ENCODE measurements around the gene POM121.
"Not testable (repeated sequence)": the region's sequence is repeated elsewhere in the genome, so short reads cannot be mapped to it uniquely, and the experiment has no call there.

DNA sequence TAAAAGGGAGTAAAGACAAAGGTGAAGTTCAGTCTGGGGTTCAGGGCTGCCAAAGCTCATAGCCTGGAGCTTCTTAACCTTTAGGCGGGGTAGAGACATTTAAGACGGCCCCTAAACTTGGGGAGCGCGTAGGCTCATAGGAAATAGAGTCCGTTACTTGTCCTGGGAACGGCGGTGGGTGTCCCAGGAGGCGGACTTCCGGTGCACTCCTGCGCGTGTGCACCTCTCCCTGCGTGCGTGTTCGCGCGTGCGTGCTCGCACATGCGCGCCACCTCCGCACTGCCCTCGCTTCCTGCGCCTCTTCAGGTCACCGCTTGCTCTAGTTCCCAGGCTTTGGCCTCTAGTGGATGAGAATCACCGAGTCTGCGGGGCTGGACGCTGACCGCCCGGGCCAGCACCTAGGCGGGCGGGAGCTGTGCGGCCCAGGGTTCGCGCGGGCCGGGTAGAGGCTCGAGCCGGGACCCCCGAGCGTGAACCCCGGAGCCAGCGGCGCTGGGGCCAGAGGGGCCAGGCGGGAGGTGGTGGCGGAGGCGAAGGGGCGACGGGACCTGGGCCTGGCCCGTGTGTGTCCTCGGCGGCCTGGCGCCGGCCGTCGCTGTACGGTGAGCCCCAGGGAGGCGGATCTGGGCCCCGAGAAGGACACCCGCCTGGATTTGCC lies 45.7 kb upstream of the POM121 start:
- not testable (repeated sequence) for TF ChIP-seq POLR2A, EP300 (IDR thresholded peaks at IDR 0.05)
- TF ChIP-seq, protein P1, sequence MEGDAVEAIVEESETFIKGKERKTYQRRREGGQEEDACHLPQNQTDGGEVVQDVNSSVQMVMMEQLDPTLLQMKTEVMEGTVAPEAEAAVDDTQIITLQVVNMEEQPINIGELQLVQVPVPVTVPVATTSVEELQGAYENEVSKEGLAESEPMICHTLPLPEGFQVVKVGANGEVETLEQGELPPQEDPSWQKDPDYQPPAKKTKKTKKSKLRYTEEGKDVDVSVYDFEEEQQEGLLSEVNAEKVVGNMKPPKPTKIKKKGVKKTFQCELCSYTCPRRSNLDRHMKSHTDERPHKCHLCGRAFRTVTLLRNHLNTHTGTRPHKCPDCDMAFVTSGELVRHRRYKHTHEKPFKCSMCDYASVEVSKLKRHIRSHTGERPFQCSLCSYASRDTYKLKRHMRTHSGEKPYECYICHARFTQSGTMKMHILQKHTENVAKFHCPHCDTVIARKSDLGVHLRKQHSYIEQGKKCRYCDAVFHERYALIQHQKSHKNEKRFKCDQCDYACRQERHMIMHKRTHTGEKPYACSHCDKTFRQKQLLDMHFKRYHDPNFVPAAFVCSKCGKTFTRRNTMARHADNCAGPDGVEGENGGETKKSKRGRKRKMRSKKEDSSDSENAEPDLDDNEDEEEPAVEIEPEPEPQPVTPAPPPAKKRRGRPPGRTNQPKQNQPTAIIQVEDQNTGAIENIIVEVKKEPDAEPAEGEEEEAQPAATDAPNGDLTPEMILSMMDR (IDR thresholded peaks at IDR 0.05), result peak in 1 of 7 experiments; percentile 9
- peak; percentile 93 to 95 (median 94) for TF ChIP-seq POLR2AphosphoS5 (IDR thresholded peaks at IDR 0.05)

All from stomach (tissue), 4 donors.